DMS153 (cell line): ENCODE data around the gene WDCP.
"Not testable (repeated sequence)": the region's sequence is repeated elsewhere in the genome, so short reads cannot be mapped to it uniquely, and the experiment has no call there.

Experiments used
- DNase-seq: peaks from one replicate; lab custom pipeline; 2025; lab: John Stamatoyannopoulos, UW

Gene WDCP

GRCh38 chr2:24021122-24021998, 25.8 kb downstream of the WDCP start:
- no peak for DNase-seq

- DNase-seq = no peak
These were observed 26.9 kb downstream of the WDCP start for GRCh38 chr2:24020244-24020643.

- no peak for DNase-seq
These were observed 27.5 kb downstream of the WDCP start for GRCh38 chr2:24019729-24020128.

GRCh38 chr2:24018241-24018640, 28.9 kb downstream of the WDCP start:
- no peak for DNase-seq

GRCh38 chr2:24017711-24018110, 29.5 kb downstream of the WDCP start:
- no peak for DNase-seq

- no peak for DNase-seq
These were observed 30.1 kb downstream of the WDCP start for GRCh38 chr2:24016853-24017703.

GRCh38 chr2:24016376-24016761, 30.8 kb downstream of the WDCP start:
- DNase-seq = no peak

- DNase-seq = no peak
These were observed 31.4 kb downstream of the WDCP start for GRCh38 chr2:24015562-24016375.

- DNase-seq = not testable (repeated sequence)
These were observed 32.3 kb downstream of the WDCP start for GRCh38 chr2:24014902-24015301.

- DNase-seq = no peak
These were observed 34.5 kb downstream of the WDCP start for GRCh38 chr2:24012521-24013188.

- DNase-seq = no peak
These were observed 35.7 kb downstream of the WDCP start for GRCh38 chr2:24011250-24012104.

- no peak for DNase-seq
These were observed 36.5 kb downstream of the WDCP start for GRCh38 chr2:24010477-24011249.

GRCh38 chr2:24009680-24010476, 37.3 kb downstream of the WDCP start, which contains the start of gene MFSD2B:
Gene MFSD2B (plus strand): TSS chr2:24010085. CDS start chr2:24010097, 12 bp downstream.
- DNase-seq = no peak

GRCh38 chr2:24009367-24009679, 37.9 kb downstream of the WDCP start:
- DNase-seq = no peak

- DNase-seq = no peak
These were observed 38.4 kb downstream of the WDCP start for GRCh38 chr2:24008672-24009366.

- no peak for DNase-seq
These were observed 39.5 kb downstream of the WDCP start for GRCh38 chr2:24007693-24008092.

- no peak for DNase-seq
These were observed 52.6 kb downstream of the WDCP start for GRCh38 chr2:23994567-23994966.

GRCh38 chr2:23993736-23994269, 53.4 kb downstream of the WDCP start:
- no peak for DNase-seq
